Stimulated activated CD8-positive, alpha-beta memory T cell treated with anti-CD3 and anti-CD28 coated beads, Interleukin-12 subunit alpha, Interleukin-12 subunit beta, amount 100 ng/mL, for 1 hour (primary cell): Measurements from ENCODE around the gene ADAMTS18.

Experiments used
- DNase-seq: peaks from one replicate; pipeline ENCODE4 v3.0.0-alpha.2; 2020; ENCODE audit warnings: low read depth

Gene ADAMTS18

GRCh38 chr16:77387815-77388209, 47.0 kb downstream of the ADAMTS18 start:
- DNase-seq = no peak

- no peak for DNase-seq
These were observed 47.7 kb downstream of the ADAMTS18 start for GRCh38 chr16:77386831-77387814.

- DNase-seq = no peak
These were observed 49.4 kb downstream of the ADAMTS18 start for GRCh38 chr16:77385481-77385880.

GRCh38 chr16:77383606-77384187, 51.1 kb downstream of the ADAMTS18 start:
- DNase-seq = no peak

GRCh38 chr16:77376358-77376757, 58.5 kb downstream of the ADAMTS18 start:
- DNase-seq = no peak

GRCh38 chr16:77375396-77375795, 59.4 kb downstream of the ADAMTS18 start:
- DNase-seq = no peak

GRCh38 chr16:77374384-77374783, 60.5 kb downstream of the ADAMTS18 start:
- no peak for DNase-seq

GRCh38 chr16:77373726-77374125, 61.1 kb downstream of the ADAMTS18 start:
- no peak for DNase-seq

- DNase-seq = no peak
These were observed 70.1 kb downstream of the ADAMTS18 start for GRCh38 chr16:77364770-77365169.

- DNase-seq = no peak
These were observed 75.8 kb downstream of the ADAMTS18 start for GRCh38 chr16:77359065-77359502.

GRCh38 chr16:77353587-77354263, 81.1 kb downstream of the ADAMTS18 start:
- no peak for DNase-seq

GRCh38 chr16:77344341-77344740, 90.5 kb downstream of the ADAMTS18 start:
- DNase-seq = no peak

- no peak for DNase-seq
These were observed 98.2 kb downstream of the ADAMTS18 start for GRCh38 chr16:77336637-77337036.

GRCh38 chr16:77335652-77336234, 99.1 kb downstream of the ADAMTS18 start:
- no peak for DNase-seq

- no peak for DNase-seq
These were observed 102.0 kb downstream of the ADAMTS18 start for GRCh38 chr16:77332792-77333191.

GRCh38 chr16:77331802-77332586, 102.8 kb downstream of the ADAMTS18 start:
- no peak for DNase-seq

- no peak for DNase-seq
These were observed 103.8 kb downstream of the ADAMTS18 start for GRCh38 chr16:77331043-77331442.

GRCh38 chr16:77330332-77331042, 104.3 kb downstream of the ADAMTS18 start:
- no peak for DNase-seq

- no peak for DNase-seq
These were observed 106.1 kb downstream of the ADAMTS18 start for GRCh38 chr16:77328768-77329167.

GRCh38 chr16:77328274-77328673, 106.6 kb downstream of the ADAMTS18 start:
- DNase-seq = no peak

GRCh38 chr16:77327717-77328116, 107.1 kb downstream of the ADAMTS18 start:
- DNase-seq = no peak
